Astrocyte (in vitro differentiated cells and primary cell): ENCODE results near the gene EML1. TPM values are rescaled to one million over a fixed set of nuclear protein-coding genes. Genes with fewer than 3 reads are reported as not detected.

Source experiments
- DNase-seq: peaks from one replicate; pipeline ENCODE4 v3.0.0-alpha.2; 2010; ENCODE audit warnings: low read depth
- FAIRE-seq: peaks from 2 replicates; lab custom pipeline; 2011; peaks lifted over from hg19 to GRCh38; lab: Jason Lieb, UNC
- H2AFZ ChIP-seq: 2 replicates; pipeline ENCODE4 v1.6.0; 2012; ENCODE audit warnings: low read depth, low read length, inconsistent platforms
- H3K27ac ChIP-seq: 2 replicates; pipeline ENCODE4 v1.5.1; 2011; ENCODE audit warnings: low read depth, low read length, inconsistent platforms
- H3K27me3 ChIP-seq: 2 replicates; pipeline ENCODE4 v1.6.0; 2011; ENCODE audit warnings: low read length, inconsistent platforms; ENCODE audit not compliant: insufficient read depth
- H3K36me3 ChIP-seq: 2 replicates; pipeline ENCODE4 v1.5.1; 2011; ENCODE audit warnings: low read length, inconsistent platforms; ENCODE audit not compliant: insufficient read depth
- H3K4me1 ChIP-seq: 2 replicates; pipeline ENCODE4 v1.5.1; 2011; ENCODE audit warnings: low read length, inconsistent platforms; ENCODE audit not compliant: insufficient read depth
- H3K4me2 ChIP-seq: 2 replicates; pipeline ENCODE4 v1.6.0; 2012; ENCODE audit warnings: low read length, inconsistent platforms
- H3K4me3 ChIP-seq: 2 replicates; pipeline ENCODE4 v1.5.1; 2011; ENCODE audit warnings: low read depth, mild to moderate bottlenecking, low read length, inconsistent platforms; ENCODE audit not compliant: insufficient read depth
- H3K79me2 ChIP-seq: 2 replicates; pipeline ENCODE4 v1.6.0; 2012; ENCODE audit warnings: mild to moderate bottlenecking, low read length, inconsistent platforms; ENCODE audit not compliant: insufficient read depth
- H3K9ac ChIP-seq: 2 replicates; pipeline ENCODE4 v1.6.0; 2012; ENCODE audit warnings: mild to moderate bottlenecking, low read length, inconsistent platforms
- H3K9me3 ChIP-seq: 2 replicates; pipeline ENCODE4 v1.5.1; 2012; ENCODE audit warnings: low read depth, mild to moderate bottlenecking, low read length, inconsistent platforms; ENCODE audit not compliant: insufficient read depth
- H4K20me1 ChIP-seq: 2 replicates; pipeline ENCODE4 v1.6.0; 2012; ENCODE audit warnings: low read length, inconsistent platforms; ENCODE audit not compliant: insufficient read depth
- H3K27ac Mint-ChIP-seq: one replicate; pipeline ENCODE4 v1.8.0; 2021; ENCODE audit warnings: mild to moderate bottlenecking, mixed read lengths; ENCODE audit not compliant: unreplicated experiment
- H3K27me3 Mint-ChIP-seq: one replicate; pipeline ENCODE4 v1.8.0; 2021; ENCODE audit warnings: low read depth, mixed read lengths; ENCODE audit not compliant: unreplicated experiment
- H3K36me3 Mint-ChIP-seq: one replicate; pipeline ENCODE4 v1.8.0; 2021; ENCODE audit warnings: low read depth, mixed read lengths; ENCODE audit not compliant: unreplicated experiment
- H3K4me1 Mint-ChIP-seq: one replicate; pipeline ENCODE4 v1.8.0; 2021; ENCODE audit warnings: low read depth, mixed read lengths; ENCODE audit not compliant: unreplicated experiment
- H3K4me3 Mint-ChIP-seq: one replicate; pipeline ENCODE4 v1.8.0; 2021; ENCODE audit warnings: mild to moderate bottlenecking, moderate library complexity, mixed read lengths; ENCODE audit not compliant: unreplicated experiment
- H3K9me3 Mint-ChIP-seq: one replicate; pipeline ENCODE4 v1.8.0; 2021; ENCODE audit warnings: mild to moderate bottlenecking, mixed read lengths; ENCODE audit not compliant: unreplicated experiment
- EZH2 ChIP-seq: IDR thresholded peaks from 2 replicates; pipeline ENCODE4 v1.6.1; 2012; ENCODE audit warnings: mild to moderate bottlenecking, low read length, inconsistent platforms; ENCODE audit not compliant: insufficient read depth
- total RNA-seq: library from RNA; stranded (reverse); gene quantifications from 2 replicates; pipeline ENCODE4 v1.2.1, GENCODE V29; 2021
- TF ChIP-seq, protein P1 (sequence below): IDR thresholded peaks from 2 replicates; pipeline ENCODE4 v1.5.1; 2011; ENCODE audit warnings: low read depth, mild to moderate bottlenecking, inconsistent platforms, low read length, moderate library complexity; ENCODE audit not compliant: insufficient read depth

EML1 gene
- total RNA-seq, 1 donor from 2014 or later, result 17.1 TPM

DNA sequence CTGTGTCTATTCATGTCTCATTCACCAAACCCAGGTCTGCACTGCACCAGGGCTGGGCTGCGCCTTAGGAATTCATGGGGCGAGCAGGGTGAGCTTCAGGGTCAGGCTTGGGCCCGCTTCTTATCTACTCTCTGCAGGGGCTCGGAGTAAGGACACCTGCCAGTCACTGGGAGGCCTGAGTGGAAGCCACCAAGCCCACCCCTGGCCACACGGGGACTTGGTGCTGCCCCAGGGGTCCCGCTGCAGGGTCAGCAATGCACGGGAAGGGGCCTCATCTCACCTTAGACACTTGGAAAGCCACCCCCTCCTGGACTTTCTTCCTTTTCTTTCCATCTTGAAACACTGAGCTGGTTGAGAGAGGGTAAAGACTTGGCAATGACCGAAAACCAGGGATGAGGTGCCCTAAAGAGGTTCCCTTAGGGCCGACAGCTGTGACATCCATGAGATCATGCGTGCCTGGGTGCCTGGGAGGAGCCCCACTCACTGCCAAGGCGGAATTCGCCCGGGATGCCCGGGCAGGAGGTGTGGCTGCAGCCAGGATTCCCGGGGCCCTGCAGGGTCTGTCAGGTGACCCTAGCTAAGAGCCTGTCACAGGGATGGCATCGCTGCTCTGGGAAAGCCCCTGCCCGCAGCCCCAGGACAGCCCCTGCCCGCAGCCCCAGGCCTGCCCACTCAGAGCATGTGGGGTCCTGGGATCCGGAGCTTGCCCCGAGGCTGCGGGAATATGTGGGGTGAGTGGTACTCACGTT is 45.5 kb upstream of the EML1 start:
- TF ChIP-seq EZH2, result no peak
- TF ChIP-seq, protein P1, sequence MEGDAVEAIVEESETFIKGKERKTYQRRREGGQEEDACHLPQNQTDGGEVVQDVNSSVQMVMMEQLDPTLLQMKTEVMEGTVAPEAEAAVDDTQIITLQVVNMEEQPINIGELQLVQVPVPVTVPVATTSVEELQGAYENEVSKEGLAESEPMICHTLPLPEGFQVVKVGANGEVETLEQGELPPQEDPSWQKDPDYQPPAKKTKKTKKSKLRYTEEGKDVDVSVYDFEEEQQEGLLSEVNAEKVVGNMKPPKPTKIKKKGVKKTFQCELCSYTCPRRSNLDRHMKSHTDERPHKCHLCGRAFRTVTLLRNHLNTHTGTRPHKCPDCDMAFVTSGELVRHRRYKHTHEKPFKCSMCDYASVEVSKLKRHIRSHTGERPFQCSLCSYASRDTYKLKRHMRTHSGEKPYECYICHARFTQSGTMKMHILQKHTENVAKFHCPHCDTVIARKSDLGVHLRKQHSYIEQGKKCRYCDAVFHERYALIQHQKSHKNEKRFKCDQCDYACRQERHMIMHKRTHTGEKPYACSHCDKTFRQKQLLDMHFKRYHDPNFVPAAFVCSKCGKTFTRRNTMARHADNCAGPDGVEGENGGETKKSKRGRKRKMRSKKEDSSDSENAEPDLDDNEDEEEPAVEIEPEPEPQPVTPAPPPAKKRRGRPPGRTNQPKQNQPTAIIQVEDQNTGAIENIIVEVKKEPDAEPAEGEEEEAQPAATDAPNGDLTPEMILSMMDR, result no peak
- no peaks in the 10 kb centered on the region for H3K36me3 ChIP-seq
- H3K4me1 Mint-ChIP-seq, result peaks cover 25% of the 10 kb centered on the region
- peaks cover 25% of the 10 kb centered on the region for H3K27me3 Mint-ChIP-seq
- no peaks in the 10 kb centered on the region for H3K27me3 ChIP-seq
- no peak overlapping the region for H3K4me2 ChIP-seq
- H3K9ac ChIP-seq, result no peak overlapping the region
- H3K27ac ChIP-seq, result no peak overlapping the region
- no peak for DNase-seq
- no peaks in the 10 kb centered on the region for H3K9me3 Mint-ChIP-seq
- H3K4me3 ChIP-seq, result no peak overlapping the region
- H4K20me1 ChIP-seq, result no peaks in the 10 kb centered on the region
- no peak overlapping the region for H2AFZ ChIP-seq
- H3K27ac Mint-ChIP-seq, result no peak overlapping the region
- no peak for FAIRE-seq
- no peak overlapping the region for H3K4me3 Mint-ChIP-seq
- H3K9me3 ChIP-seq, result no peaks in the 10 kb centered on the region
- H3K36me3 Mint-ChIP-seq, result no peaks in the 10 kb centered on the region
- H3K4me1 ChIP-seq, result peaks cover 55% of the 10 kb centered on the region
- no peaks in the 10 kb centered on the region for H3K79me2 ChIP-seq

- Mint-ChIP-seq H3K4me3 (no peak overlapping the region), H3K9me3 (no peaks in the 10 kb centered on the region), H3K27ac (no peak overlapping the region), H3K36me3 (no peaks in the 10 kb centered on the region), H3K4me1 (peaks cover 29% of the 10 kb centered on the region), H3K27me3 (peaks cover 21% of the 10 kb centered on the region)
- DNase-seq (no peak), FAIRE-seq (no peak)
- H3K4me1 ChIP-seq, result peaks cover 61% of the 10 kb centered on the region
- no peaks in the 10 kb centered on the region for H3K27me3 ChIP-seq
- H3K36me3 ChIP-seq, result no peaks in the 10 kb centered on the region
- H2AFZ ChIP-seq, result no peak overlapping the region
- H4K20me1 ChIP-seq, result no peaks in the 10 kb centered on the region
- no peak overlapping the region for H3K4me3 ChIP-seq
- H3K9me3 ChIP-seq, result no peaks in the 10 kb centered on the region
- H3K9ac ChIP-seq, result no peak overlapping the region
- H3K4me2 ChIP-seq, result no peak overlapping the region
- no peak for TF ChIP-seq EZH2
- TF ChIP-seq, protein P1, result no peak
- no peaks in the 10 kb centered on the region for H3K79me2 ChIP-seq
- no peak overlapping the region for H3K27ac ChIP-seq
Observed at GRCh38 chr14:99748529-99748928, 44.7 kb upstream of the EML1 start.

GRCh38 chr14:99749142-99749541 is 44.1 kb upstream of the EML1 start:
- no peaks in the 10 kb centered on the region for H3K27me3 ChIP-seq
- H3K27ac ChIP-seq, result no peak overlapping the region
- no peak for DNase-seq
- no peak for TF ChIP-seq EZH2
- TF ChIP-seq, protein P1, result peak; percentile 28
- no peak overlapping the region for H3K4me3 Mint-ChIP-seq
- H3K27ac Mint-ChIP-seq, result no peak overlapping the region
- no peaks in the 10 kb centered on the region for H3K36me3 ChIP-seq
- H2AFZ ChIP-seq, result no peak overlapping the region
- H4K20me1 ChIP-seq, result no peaks in the 10 kb centered on the region
- H3K4me1 Mint-ChIP-seq, result peaks cover 30% of the 10 kb centered on the region
- no peak overlapping the region for H3K4me2 ChIP-seq
- peaks cover 20% of the 10 kb centered on the region for H3K27me3 Mint-ChIP-seq
- H3K9me3 ChIP-seq, result no peaks in the 10 kb centered on the region
- no peaks in the 10 kb centered on the region for H3K9me3 Mint-ChIP-seq
- peaks cover 64% of the 10 kb centered on the region for H3K4me1 ChIP-seq
- H3K9ac ChIP-seq, result no peak overlapping the region
- H3K36me3 Mint-ChIP-seq, result no peaks in the 10 kb centered on the region
- no peak overlapping the region for H3K4me3 ChIP-seq
- no peaks in the 10 kb centered on the region for H3K79me2 ChIP-seq
- no peak for FAIRE-seq
